Breast epithelium (tissue), 4 donors: ENCODE data around the gene TNNC2. TPM values are rescaled to one million over a fixed set of nuclear protein-coding genes. Genes with fewer than 3 reads are reported as not detected.
A peak's percentile ranks its signal among the peaks of the same experiment; 100 is the strongest.
"Not testable (repeated sequence)": the region's sequence is repeated elsewhere in the genome, so short reads cannot be mapped to it uniquely, and the experiment has no call there.

Experiments
- DNase-seq, 2 donors: peaks; one replicate each; pipeline ENCODE4 v3.0.0-alpha.2; 2019; ENCODE audit warnings: low spot score in 2 of 2
- H3K27ac ChIP-seq, 2 donors: fragments of 200-600 bp; sonication (generic) in 1 of 2; one replicate each; pipeline ENCODE4 v1.5.1; 2016 to 2019; ENCODE audit warnings: mild to moderate bottlenecking in 1 of 2
- H3K27me3 ChIP-seq, 2 donors: fragments of 200-600 bp; sonication (generic) in 1 of 2; one replicate each; pipeline versions ENCODE4 v1.5.1 to v1.6.0; 2017 to 2019; ENCODE audit warnings: control low read depth in 1 of 2, mild to moderate bottlenecking in 1 of 2
- H3K36me3 ChIP-seq: fragments of 200-600 bp; one replicate; pipeline ENCODE4 v1.5.1; 2019
- H3K4me1 ChIP-seq, 2 donors: fragments of 200-600 bp; sonication (generic); one replicate each; pipeline ENCODE4 v1.5.1; 2016 to 2019; ENCODE audit warnings: control low read depth in 1 of 2
- H3K4me3 ChIP-seq, 3 donors: fragments of 200-600 bp; sonication (generic); 1 replicate in 2 of 3; 2 replicates in 1 of 3; pipeline ENCODE4 v1.5.1; 2016 to 2019; ENCODE audit warnings: mild to moderate bottlenecking in 3 of 3, moderate library complexity in 2 of 3
- H3K9me3 ChIP-seq, 2 donors: fragments of 200-600 bp; sonication (generic) in 1 of 2; one replicate each; pipeline ENCODE4 v1.5.1; 2016 to 2019; ENCODE audit warnings: control low read depth in 1 of 2
- POLR2A ChIP-seq: fragments of 450-650 bp; IDR thresholded peaks from one replicate; pipeline ENCODE4 v1.6.1; 2016; ENCODE audit warnings: antibody characterized with exemption, mild to moderate bottlenecking, moderate library complexity
- POLR2AphosphoS5 ChIP-seq, 3 donors: sonication (generic); formaldehyde crosslinking; IDR thresholded peaks; one replicate each; pipeline ENCODE4 v1.6.1; 2017; ENCODE audit warnings: antibody characterized with exemption in 3 of 3
- intact Hi-C: fragments of 100-400 bp; cut with DNase I; formaldehyde crosslinking; loops from one replicate; pipeline ENCODE4 v1.15.1; 2023; ENCODE audit warnings: low total_unique reads
- total RNA-seq, 3 donors: library from RNA; depleted of rRNA; stranded (reverse); fragments of >200 nt; gene quantifications; one replicate each; pipeline ENCODE4 v1.1.0, GENCODE V29; 2016
- TF ChIP-seq, protein P1 (sequence below), 3 donors: fragments of 450-650 bp; IDR thresholded peaks; one replicate each; pipeline ENCODE4 v1.5.1; 2016 to 2017; ENCODE audit warnings: antibody characterized with exemption in 3 of 3, mild to moderate bottlenecking in 3 of 3, moderate library complexity in 3 of 3

The TNNC2 gene
- total RNA-seq, 3 donors from 2014 or later = 2.0 to 4.8 (median 2.6) TPM

DNA sequence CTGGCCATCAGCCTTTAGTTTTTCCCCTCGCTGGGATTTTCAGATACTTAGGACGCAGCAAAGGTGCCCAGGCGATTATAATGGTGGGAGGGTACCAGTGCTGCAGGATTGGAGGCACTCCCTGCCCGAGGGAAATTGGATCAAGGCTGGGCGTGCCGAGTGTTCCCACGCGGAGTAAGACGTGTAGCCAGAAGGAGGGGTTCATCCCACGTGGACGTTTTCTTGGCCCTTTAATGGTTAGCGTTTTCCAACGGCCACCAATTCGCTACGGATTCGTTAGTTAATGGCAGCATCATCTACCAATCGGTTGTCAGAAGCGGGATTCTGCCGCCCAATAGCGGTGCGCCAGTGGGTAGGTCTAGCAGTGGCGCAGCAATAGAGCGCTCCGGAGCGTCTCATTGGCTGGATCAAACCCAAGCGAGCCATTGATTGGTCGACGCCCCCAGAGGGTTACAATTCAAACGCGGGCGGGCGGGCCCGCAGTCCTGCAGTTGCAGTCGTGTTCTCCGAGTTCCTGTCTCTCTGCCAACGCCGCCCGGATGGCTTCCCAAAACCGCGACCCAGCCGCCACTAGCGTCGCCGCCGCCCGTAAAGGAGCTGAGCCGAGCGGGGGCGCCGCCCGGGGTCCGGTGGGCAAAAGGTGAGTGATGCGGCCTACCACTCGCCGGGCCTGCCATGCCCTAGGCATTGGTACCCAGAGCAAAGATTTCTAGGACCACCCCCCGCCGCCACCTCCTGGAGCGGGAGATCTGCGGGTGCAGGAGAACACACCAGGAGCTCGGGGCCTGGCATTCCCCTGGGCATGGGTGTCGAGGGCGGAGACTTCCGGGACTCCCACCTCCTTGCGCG lies 14.7 kb downstream of the TNNC2 start, which contains the start of gene UBE2C:
Gene UBE2C (plus strand): TSS at position 488 of the 849 bp plus-strand sequence. CDS start 52 bp downstream, at position 540.
- Histone ChIP-seq H3K27ac (peak within 1 kb of the TSS; percentile 32 to 50), H3K4me3 (peak within 1 kb of the TSS; percentile 46 to 77 (median 65)), H3K9me3 (no peaks in the 10 kb centered on the region), H3K4me1 (peaks cover 0 to 4% of the 10 kb centered on the region in 2 donors), H3K27me3 (no peaks in the 10 kb centered on the region), H3K36me3 (peaks cover 14% of the 10 kb centered on the region)
- DNase-seq = peak; percentile 97 to 99
- TF ChIP-seq, protein P1, sequence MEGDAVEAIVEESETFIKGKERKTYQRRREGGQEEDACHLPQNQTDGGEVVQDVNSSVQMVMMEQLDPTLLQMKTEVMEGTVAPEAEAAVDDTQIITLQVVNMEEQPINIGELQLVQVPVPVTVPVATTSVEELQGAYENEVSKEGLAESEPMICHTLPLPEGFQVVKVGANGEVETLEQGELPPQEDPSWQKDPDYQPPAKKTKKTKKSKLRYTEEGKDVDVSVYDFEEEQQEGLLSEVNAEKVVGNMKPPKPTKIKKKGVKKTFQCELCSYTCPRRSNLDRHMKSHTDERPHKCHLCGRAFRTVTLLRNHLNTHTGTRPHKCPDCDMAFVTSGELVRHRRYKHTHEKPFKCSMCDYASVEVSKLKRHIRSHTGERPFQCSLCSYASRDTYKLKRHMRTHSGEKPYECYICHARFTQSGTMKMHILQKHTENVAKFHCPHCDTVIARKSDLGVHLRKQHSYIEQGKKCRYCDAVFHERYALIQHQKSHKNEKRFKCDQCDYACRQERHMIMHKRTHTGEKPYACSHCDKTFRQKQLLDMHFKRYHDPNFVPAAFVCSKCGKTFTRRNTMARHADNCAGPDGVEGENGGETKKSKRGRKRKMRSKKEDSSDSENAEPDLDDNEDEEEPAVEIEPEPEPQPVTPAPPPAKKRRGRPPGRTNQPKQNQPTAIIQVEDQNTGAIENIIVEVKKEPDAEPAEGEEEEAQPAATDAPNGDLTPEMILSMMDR (IDR thresholded peaks at IDR 0.05) = no peak
- TF ChIP-seq POLR2AphosphoS5 (IDR thresholded peaks at IDR 0.05) = peak; percentile 48 to 59 (median 55)
- no peak for TF ChIP-seq POLR2A
- intact Hi-C loops = loop anchor here (2.0 kb wide), 1 partner anchor 76 kb away; no protein-coding TSS in a partner anchor

DNA sequence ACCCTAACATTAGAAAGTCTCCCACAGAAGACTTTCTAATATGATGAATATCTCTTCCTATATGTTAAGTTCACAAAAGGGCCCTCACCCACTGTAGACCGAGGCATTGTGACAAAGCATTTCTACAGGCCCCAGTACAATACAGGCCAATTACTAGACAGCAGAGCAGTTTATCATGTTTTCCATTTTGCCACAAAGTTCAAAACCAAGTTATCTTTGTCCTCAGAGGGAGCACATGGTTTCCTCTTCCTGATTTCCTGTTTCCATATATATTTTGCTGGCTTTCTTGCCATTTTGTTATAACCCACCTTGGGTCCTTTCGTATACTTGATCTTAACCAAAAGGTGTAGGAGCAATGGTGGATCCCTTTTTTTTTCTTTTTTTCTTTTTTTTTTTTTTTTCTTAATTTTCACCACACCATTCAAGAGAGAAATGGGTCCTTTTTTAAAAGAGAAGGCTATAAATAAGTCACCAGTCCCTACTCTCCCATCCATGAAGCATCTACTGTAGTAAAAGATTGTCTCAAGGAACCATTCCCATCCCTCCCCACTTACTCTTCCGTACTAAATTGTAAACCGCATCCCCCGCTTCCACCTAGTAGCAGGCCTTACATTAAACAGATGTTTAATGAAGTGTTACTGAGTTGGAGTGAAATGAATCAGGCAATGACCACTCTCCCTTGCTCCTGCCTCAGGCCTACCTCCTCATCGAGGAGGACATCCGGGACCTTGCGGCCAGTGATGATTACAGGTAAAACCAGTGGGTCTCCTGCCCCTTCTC lies 16.7 kb downstream of the TNNC2 start:
- H3K36me3 ChIP-seq = peaks cover 14% of the 10 kb centered on the region
- no peak overlapping the region for H3K27ac ChIP-seq
- H3K9me3 ChIP-seq = no peaks in the 10 kb centered on the region
- H3K4me1 ChIP-seq = peaks cover 0 to 4% of the 10 kb centered on the region in 2 donors
- H3K27me3 ChIP-seq = no peaks in the 10 kb centered on the region
- no peak overlapping the region for H3K4me3 ChIP-seq
- intact Hi-C loops = no loop called here
- DNase-seq = no peak
- TF ChIP-seq, protein P1 (IDR thresholded peaks at IDR 0.05) = no peak
- TF ChIP-seq POLR2AphosphoS5 (IDR thresholded peaks at IDR 0.05) = no peak
- no peak for TF ChIP-seq POLR2A

DNA sequence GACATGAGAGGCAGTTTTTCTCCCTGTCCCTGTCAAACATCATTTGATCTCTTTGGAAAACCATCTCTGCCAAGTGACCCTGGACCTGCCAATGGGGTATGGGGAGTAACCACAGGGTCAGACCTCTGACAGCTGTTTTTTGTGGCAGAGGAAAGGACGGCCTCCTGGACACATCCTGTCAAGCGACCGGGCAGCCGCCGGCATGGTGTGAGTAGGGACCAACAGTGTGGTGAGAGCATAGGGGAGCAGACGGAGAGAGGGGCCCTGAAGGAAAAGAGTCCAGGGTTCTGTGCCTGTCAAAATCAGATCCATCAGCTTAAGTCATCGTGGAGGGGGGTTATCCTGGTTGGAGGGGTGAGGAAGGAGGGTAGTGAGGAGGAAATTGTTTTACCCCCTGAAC lies 25.3 kb downstream of the TNNC2 start:
- Histone ChIP-seq H3K9me3 (no peaks in the 10 kb centered on the region), H3K36me3 (peaks cover 8% of the 10 kb centered on the region), H3K27ac (no peak overlapping the region), H3K4me3 (no peak overlapping the region), H3K4me1 (no peaks in the 10 kb centered on the region), H3K27me3 (no peaks in the 10 kb centered on the region)
- DNase-seq = no peak
- TF ChIP-seq, protein P1 (IDR thresholded peaks at IDR 0.05) = no peak
- TF ChIP-seq POLR2A = no peak
- TF ChIP-seq POLR2AphosphoS5 (IDR thresholded peaks at IDR 0.05) = no peak
- intact Hi-C loops = no loop called here

DNA sequence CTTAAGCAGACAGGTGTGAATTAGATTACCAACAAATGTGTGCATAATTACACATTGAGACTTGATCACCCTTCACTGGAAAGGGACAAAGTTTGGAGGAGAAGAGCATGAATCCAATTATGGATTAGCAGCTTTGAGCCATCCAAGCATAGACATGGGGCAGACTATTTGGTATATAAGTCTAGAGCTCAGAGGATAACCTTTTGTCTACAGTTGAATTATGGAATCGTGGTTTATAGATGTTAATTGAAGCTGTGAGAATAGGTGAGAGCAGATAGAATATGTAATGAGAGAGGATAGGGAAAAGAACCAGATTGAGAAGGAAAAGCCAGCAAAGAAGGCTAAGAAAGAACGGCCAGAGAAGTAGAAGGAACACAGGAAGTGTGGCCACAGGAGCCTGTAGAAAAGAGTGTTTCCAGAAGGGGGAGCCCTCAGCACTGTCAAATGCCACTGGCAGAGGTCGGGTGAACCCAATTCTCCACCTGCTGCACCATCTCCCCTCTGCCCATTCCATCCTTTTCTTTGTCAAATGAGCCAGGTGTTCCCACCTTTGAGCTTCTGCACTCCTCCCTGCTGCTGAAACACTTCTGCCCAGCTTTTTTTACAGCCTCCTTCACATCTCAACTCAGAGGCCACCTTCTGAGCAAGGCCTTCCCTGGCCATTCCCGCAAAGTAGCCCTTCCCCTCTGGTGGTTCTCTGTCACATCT lies 28.0 kb downstream of the TNNC2 start:
- Histone ChIP-seq H3K9me3 (no peaks in the 10 kb centered on the region), H3K27ac (no peak overlapping the region), H3K4me1 (no peaks in the 10 kb centered on the region), H3K36me3 (peaks cover 5% of the 10 kb centered on the region), H3K4me3 (no peak overlapping the region), H3K27me3 (no peaks in the 10 kb centered on the region)
- TF ChIP-seq POLR2AphosphoS5 (IDR thresholded peaks at IDR 0.05) = no peak
- TF ChIP-seq, protein P1 (IDR thresholded peaks at IDR 0.05) = peak in 2 of 3 donors; percentile 41 to 55
- intact Hi-C loops = no loop called here
- no peak for DNase-seq

DNA sequence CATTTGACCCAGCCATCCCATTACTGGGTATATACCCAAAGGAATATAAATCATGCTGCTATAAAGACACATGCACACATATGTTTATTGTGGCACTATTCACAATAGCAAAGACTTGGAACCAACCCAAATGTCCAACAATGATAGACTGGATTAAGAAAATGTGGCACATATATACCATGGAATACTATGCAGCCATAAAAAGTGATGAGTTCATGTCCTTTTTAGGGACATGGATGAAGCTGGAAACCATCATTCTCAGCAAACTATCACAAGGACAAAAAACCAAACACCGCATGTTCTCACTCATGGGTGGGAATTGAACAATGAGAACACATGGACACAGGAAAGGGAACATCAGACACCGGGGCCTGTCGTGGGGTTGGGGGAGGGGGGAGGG lies 29.2 kb downstream of the TNNC2 start:
- H3K9me3 ChIP-seq, H3K27ac ChIP-seq, H3K36me3 ChIP-seq, H3K4me3 ChIP-seq, intact Hi-C loops, H3K4me1 ChIP-seq, DNase-seq, H3K27me3 ChIP-seq: not testable (repeated sequence)

DNA sequence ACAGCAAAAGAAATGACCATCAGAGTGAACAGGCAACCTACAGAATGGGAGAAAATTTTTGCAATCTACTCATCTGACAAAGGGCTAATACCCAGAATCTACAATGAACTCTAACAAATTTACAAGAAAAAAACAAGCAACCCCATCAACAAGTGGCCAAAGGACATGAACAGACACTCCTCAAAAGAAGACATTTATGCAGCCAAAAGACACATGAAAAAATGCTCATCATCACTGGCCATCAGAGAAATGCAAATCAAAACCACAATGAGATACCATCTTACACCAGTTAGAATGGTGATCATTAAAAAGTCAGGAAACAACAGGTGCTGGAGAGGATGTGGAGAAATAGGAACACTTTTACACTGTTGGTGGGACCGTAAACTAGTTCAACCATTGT lies 29.6 kb downstream of the TNNC2 start:
- intact Hi-C loops, H3K36me3 ChIP-seq: not testable (repeated sequence)

More for the DNA sequence above, 29.6 kb downstream of the TNNC2 start:
- not testable (repeated sequence) for H3K27me3 ChIP-seq, H3K4me1 ChIP-seq, H3K4me3 ChIP-seq, DNase-seq, H3K9me3 ChIP-seq, H3K27ac ChIP-seq
